ENCODE results near the gene RIPK3.
"Not testable (repeated sequence)": the region's sequence is repeated elsewhere in the genome, so short reads cannot be mapped to it uniquely, and the experiment has no call there.

The RIPK3 gene

DNA sequence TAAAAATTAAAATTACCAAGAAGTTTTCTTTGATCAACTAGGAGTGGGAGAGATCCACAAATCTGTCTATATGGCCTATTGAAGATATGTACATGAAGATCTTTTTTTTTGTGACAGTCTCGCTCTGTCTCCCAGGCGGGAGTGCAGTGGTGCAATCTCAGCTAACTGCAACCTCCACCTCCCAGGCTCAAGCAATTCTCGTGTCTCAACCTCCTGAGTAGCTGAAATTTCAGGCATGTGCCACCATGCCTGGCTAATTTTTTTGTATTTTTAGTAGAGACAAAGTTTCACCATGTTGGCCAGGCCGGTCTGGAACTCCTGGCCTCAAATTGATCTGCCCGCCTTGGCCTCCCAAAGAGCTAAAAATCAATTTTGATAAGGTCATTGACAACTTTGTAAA is 23.6 kb upstream of the RIPK3 start:
- ATAC-seq = no peak
- Mint-ChIP-seq H3K27ac (no peak overlapping the region), H3K9me3 (no peaks in the 10 kb centered on the region), H3K36me3 (no peaks in the 10 kb centered on the region), H3K4me3 (no peak overlapping the region), H3K4me1 (peaks cover 33% of the 10 kb centered on the region), H3K27me3 (peaks cover 19% of the 10 kb centered on the region)

DNA sequence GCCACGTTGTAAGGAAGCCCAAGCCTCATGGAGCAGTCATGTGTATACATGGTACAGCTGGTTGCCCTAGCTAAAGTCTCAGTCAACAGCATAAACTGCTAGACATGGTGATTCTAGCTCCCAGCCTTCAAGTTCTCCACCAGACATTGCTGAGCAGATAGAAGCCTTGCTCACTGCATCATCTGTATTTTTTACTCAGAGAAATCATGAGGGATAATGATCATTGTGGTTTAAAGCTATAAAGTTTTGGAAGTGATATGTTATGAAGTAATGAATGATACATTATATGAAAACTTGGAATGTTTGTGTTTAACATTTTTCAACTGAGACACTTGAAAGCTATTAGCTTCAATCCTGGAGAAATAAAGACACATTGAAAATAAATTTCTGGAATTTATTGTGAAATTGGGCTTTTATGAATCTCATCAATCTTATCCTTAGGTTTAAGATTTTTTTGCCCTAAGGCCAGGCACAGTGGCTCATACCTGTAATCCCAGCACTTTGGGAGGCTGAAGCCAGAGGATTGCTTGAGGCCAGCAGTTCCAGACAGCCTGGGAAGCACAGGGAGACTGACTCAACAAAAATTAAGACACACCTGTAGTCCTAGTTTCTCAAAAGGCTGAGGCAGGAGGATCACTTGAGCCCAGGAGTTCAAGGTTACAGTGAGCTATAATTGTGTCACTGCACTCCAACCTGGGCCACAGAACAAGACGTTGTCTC is 22.6 kb upstream of the RIPK3 start:
- Mint-ChIP-seq H3K4me1 (peaks cover 23% of the 10 kb centered on the region), H3K27ac (no peak overlapping the region), H3K4me3 (no peak overlapping the region), H3K27me3 (peaks cover 19% of the 10 kb centered on the region), H3K9me3 (no peaks in the 10 kb centered on the region), H3K36me3 (no peaks in the 10 kb centered on the region)
- no peak for ATAC-seq

DNA sequence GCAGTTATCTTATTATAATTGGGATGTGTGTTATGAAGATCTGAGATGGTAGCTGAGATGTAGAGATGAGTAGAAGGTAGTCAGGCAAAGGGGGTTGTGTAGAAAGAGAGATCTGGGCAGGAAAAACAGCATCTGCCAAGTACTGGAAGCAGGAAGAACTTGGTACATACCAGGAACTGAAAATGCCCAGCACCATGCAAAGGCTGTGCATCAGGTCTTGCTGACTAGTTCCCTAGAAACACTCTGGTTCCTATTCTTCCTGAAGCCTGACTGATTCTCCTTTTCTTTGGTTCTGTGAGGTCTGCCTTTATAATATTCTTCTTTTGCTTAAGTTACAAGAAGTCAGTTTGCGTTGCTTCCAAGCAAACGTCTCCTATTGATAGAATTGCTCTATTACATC is 21.5 kb upstream of the RIPK3 start:
- Mint-ChIP-seq H3K27me3 (peaks cover 20% of the 10 kb centered on the region), H3K4me3 (no peak overlapping the region), H3K9me3 (no peaks in the 10 kb centered on the region), H3K4me1 (peaks cover 15% of the 10 kb centered on the region), H3K27ac (no peak overlapping the region), H3K36me3 (no peaks in the 10 kb centered on the region)
- ATAC-seq = no peak

DNA sequence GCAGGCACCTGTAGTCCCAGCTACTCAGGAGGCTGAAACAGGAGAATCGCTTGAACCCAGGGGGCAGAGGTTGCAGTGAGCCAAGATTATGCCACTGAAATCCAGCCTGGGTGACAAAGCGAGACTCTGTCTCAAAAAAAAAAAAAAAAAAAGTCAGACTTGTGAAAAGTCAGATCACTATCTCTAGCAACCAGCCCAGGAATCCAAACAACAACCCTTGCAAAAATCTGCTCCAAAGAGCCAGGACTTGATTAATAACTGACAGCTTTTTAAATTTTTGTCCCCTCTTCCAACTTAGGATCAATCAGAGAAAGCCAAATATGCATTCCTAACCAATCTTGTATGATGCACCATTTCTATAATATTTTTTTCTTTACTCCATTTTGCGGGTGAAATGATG is 20.5 kb upstream of the RIPK3 start:
- H3K36me3 Mint-ChIP-seq = no peaks in the 10 kb centered on the region
- H3K4me3 Mint-ChIP-seq = no peak overlapping the region
- H3K27ac Mint-ChIP-seq = no peak overlapping the region
- H3K27me3 Mint-ChIP-seq = peaks cover 19% of the 10 kb centered on the region
- H3K9me3 Mint-ChIP-seq = no peaks in the 10 kb centered on the region
- peaks cover 5% of the 10 kb centered on the region for H3K4me1 Mint-ChIP-seq
- ATAC-seq = no peak

DNA sequence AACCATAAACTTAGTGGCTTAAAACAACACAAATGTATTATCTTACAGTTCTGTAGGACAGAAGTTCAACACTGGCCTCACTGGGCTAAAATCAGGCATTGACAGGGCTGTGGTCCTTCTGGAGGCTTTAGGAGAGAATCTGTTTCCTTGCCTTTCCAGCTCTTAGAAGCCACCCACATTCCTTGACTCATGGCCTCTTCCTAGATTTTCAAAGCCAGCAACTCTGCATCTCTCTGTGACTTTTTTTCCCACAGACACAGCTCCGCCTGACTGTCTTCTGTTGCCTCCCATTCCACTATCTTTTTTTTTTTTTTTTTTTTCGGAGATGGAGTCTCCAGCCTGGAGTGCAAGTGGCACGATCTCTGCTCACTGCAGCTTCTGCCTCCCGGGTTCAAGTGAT is 16.4 kb upstream of the RIPK3 start:
- ATAC-seq = no peak
- Mint-ChIP-seq H3K36me3 (no peaks in the 10 kb centered on the region), H3K4me3 (no peak overlapping the region), H3K27ac (no peak overlapping the region), H3K27me3 (peaks cover 45% of the 10 kb centered on the region), H3K4me1 (peaks cover 5% of the 10 kb centered on the region), H3K9me3 (no peaks in the 10 kb centered on the region)

DNA sequence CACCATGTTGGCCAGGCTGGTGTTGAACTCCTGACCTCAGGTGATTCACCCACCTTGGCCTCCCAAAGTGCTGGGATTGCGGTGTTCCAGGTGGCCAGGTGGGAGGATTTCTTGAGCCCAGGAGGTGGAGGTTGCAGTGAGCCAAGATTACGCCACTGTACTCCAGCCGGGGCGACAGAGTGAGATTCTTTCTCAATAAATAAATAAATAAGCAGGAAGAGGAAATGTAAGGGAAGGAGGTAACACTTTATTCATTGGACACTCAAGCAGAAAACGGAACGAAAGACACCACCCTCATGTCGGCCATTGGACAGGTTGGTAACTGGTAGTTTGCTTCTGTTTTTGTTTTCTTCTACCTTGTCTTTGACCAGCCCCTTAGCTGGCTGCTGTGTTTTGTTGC is 15.2 kb upstream of the RIPK3 start:
- H3K4me3 Mint-ChIP-seq = no peak overlapping the region
- H3K27me3 Mint-ChIP-seq = peaks cover 57% of the 10 kb centered on the region
- no peaks in the 10 kb centered on the region for H3K36me3 Mint-ChIP-seq
- H3K9me3 Mint-ChIP-seq = no peaks in the 10 kb centered on the region
- H3K27ac Mint-ChIP-seq = no peak overlapping the region
- ATAC-seq = no peak
- H3K4me1 Mint-ChIP-seq = peaks cover 5% of the 10 kb centered on the region

DNA sequence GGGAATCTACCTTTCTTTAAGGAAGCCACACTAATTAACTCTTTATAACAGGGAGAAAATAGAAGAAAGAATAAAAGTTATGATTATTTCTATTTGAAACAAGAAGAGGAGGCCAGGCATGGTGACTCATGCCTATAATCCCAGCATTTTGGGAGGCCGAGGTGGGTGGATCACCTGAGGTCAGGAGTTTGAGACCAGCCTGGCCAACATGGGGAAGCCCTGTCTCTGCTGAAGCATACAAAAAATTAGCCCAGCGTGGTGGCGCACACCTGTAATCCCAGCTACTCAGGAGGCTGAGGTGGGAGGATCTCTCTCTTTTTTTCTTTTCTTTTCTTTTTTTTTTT is 14.7 kb upstream of the RIPK3 start:
- not testable (repeated sequence) for H3K36me3 Mint-ChIP-seq, H3K27ac Mint-ChIP-seq, H3K4me1 Mint-ChIP-seq, ATAC-seq, H3K4me3 Mint-ChIP-seq, H3K9me3 Mint-ChIP-seq
- peaks cover 62% of the 10 kb centered on the region for H3K27me3 Mint-ChIP-seq

DNA sequence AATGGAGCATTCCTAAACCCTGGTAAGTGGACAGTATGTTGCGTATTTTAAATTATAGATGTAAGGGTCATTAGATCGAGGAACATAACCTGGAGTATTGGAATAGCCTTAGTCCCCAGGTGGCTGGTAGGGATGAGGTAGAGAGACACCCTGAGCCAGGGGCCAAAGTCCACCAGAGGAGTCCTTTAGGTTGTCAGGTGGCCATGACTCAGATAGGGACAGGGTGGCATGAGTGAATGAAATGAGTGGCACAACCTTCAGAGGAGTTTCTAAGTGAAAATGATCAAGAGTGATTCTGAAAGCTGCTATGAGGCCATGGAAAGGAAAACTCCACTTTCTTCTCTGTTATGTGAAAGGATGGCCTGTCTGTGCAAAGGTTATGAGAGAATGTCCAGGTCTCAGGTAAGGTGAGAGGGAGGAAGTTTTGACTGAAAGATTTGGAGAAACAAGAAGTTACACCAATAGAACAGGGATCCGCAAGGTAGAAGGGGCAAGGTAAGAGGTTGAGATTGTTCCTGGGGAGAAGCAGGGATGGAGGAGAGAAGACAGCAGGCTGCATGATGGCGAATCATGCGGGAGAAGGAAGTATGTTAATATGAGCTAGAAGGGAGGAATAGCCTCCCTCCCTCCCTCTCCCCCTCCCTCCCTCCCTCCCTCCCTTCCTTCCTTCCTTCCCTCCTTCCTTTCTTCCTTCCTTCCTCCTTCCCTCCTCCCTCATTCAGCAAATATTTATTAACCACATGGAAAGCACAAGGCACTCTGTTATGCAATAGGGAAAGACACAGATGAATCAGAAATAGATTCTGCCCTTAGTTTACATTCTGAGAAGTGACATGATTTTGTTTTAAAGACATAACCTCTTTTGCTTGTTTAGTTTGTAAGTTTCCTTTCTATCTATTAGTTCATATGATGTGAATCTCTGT is 14.0 kb upstream of the RIPK3 start:
- Mint-ChIP-seq H3K4me3 (no peak overlapping the region), H3K27me3 (peaks cover 68% of the 10 kb centered on the region), H3K9me3 (no peaks in the 10 kb centered on the region), H3K27ac (no peak overlapping the region), H3K4me1 (peaks cover 5% of the 10 kb centered on the region), H3K36me3 (no peaks in the 10 kb centered on the region)
- no peak for ATAC-seq

DNA sequence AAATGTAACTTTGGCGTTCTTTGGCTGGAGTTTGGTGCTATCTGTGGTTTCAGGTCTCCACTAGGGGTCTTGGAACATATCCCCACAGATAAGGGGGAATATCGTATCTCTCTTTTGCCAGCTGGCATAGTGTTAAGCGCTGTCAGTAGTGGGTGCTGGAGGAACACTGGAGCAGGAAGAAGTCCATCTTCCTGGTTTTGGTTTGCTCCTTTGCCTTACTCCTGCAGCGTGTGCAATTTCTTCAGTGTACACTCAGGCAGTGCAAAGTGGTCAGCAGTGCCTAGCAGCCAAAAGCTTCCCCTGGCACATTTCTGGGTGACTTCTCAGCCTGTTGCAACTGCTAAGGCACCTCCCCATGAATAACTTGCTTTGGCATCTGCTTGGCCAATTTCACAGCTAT is 11.7 kb upstream of the RIPK3 start:
- Mint-ChIP-seq H3K27ac (no peak overlapping the region), H3K27me3 (peaks cover 63% of the 10 kb centered on the region), H3K36me3 (no peaks in the 10 kb centered on the region), H3K4me1 (peaks cover 5% of the 10 kb centered on the region), H3K4me3 (no peak overlapping the region), H3K9me3 (no peaks in the 10 kb centered on the region)
- no peak for ATAC-seq

DNA sequence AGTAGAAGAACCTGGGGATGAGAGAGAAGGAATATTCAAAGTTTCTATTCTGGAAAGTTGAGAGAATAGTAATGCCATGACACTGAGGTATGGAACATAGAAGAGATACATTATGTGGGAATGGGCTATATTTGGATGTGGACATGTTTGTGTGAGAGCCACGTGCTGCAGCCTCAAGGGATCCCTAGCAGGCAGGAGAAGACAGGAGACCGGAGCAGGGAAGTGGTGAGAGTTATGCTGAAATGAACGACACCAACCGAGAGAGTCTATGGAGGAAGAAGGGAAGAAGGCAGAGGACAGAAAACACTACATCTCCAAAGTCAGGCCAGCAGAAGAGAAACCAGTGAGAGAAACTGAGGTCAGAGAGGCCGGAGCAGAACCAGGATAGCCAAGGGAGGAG is 10.0 kb upstream of the RIPK3 start:
- Mint-ChIP-seq H3K4me3 (no peak overlapping the region), H3K4me1 (peaks cover 5% of the 10 kb centered on the region), H3K36me3 (no peaks in the 10 kb centered on the region), H3K27me3 (peaks cover 80% of the 10 kb centered on the region), H3K27ac (no peak overlapping the region), H3K9me3 (no peaks in the 10 kb centered on the region)
- ATAC-seq = no peak

DNA sequence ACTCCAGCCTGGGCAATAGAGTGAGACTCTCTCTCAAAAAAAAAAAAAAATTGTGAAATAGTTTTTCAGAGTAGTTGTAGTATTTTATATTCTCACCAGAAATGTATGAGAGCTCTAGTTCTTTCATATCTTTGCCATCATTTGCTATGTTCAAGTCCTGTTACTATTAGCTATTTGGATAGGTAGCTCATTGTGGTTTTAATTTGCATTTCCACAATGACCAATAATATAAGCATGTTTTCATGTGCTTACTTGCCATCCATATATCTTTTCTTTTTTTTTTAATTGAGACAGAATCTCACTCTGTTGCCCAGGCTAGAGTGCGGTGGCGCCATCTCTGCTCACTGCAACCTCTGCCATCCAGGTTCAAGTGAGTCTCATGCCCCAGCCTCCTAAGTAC is 8.4 kb upstream of the RIPK3 start:
- Mint-ChIP-seq H3K27ac (no peak overlapping the region), H3K27me3 (peaks cover 67% of the 10 kb centered on the region), H3K36me3 (no peaks in the 10 kb centered on the region), H3K4me3 (no peak overlapping the region), H3K9me3 (no peaks in the 10 kb centered on the region), H3K4me1 (no peaks in the 10 kb centered on the region)
- no peak for ATAC-seq

DNA sequence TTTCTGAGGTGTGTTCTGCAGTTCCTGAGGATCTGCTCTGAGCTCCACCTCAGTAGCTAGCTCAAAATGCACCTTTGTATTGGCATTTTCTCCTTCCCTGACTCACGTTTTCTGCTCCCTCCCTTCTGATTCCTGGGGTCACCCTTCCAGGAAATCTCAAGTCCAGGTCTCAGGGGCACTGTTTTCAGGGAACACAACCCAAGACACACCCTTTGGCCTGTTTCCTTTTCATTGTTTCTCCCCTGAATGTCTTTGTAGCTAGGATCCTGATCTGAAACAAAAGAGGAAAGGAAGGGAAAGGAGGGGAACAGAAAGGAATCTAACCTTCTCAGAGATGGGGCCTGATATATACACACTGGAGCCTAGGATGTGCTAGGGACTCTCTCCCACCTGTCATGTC is 7.3 kb upstream of the RIPK3 start:
- Mint-ChIP-seq H3K36me3 (no peaks in the 10 kb centered on the region), H3K9me3 (no peaks in the 10 kb centered on the region), H3K4me1 (no peaks in the 10 kb centered on the region), H3K4me3 (no peak overlapping the region), H3K27ac (no peak overlapping the region), H3K27me3 (peaks cover 57% of the 10 kb centered on the region)
- ATAC-seq = no peak

DNA sequence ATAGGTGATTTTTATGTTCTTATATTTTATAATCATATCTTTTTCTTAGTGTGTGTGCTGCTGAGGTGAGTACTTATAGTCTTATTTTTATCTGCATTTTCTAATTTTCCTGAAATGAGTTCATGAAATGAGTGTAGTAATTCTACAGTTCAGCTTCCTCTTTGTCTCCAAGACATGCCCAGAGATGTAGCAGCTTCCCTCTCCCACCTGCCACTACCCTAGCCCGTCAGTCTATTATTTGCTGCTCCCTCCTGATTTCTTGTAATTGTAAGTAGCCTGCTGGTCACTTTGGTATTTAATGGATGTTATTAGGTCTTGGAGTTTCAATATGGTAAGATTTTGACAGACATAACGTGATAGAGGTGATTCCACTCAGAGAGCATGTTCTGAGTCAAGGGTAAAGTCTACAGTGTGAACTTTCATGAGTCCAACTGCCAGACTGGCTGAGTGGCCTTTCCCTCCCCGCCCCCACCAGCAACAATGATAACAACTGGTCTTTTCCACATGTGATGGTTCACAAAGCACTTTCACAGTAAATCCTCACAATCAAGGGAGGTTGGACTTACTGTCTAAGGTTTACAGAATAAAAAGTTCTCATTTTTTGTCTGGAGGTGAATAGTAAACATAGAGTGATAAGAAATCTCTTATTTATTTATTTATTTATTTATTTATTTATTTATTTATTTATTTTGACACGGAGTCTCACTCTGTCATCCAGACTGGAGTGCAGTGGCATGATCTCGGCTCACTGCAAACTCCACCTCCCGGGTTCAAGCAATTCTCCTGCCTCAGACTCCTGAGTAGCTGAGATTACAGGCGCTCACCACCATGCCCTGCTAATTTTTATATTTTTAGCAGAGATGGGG is 4.2 kb upstream of the RIPK3 start:
- ATAC-seq = no peak
- Mint-ChIP-seq H3K9me3 (no peaks in the 10 kb centered on the region), H3K4me3 (no peak overlapping the region), H3K36me3 (no peaks in the 10 kb centered on the region), H3K27ac (no peak overlapping the region), H3K4me1 (peaks cover 14% of the 10 kb centered on the region), H3K27me3 (peaks cover 29% of the 10 kb centered on the region)

DNA sequence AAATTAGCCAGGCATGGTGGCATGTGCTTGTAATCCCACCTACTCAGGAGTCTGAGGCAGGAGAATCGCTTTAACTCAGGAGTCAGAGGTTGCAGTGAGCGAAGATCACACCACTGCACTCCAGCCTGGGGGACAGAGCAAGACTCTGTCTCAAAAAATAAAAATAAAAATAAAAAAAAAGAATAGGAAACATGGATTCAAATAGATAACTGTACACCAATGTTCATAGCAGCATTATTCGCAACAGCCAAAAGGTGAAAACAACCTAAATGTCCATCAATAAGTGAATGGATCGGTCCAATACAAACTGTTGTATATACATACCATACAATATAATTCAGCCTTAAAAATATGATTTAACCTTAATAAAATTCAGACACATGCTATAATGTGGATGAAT is 3.1 kb upstream of the RIPK3 start:
- H3K36me3 Mint-ChIP-seq = peaks cover 5% of the 10 kb centered on the region
- peaks cover 27% of the 10 kb centered on the region for H3K27me3 Mint-ChIP-seq
- H3K27ac Mint-ChIP-seq = no peak overlapping the region
- no peaks in the 10 kb centered on the region for H3K9me3 Mint-ChIP-seq
- H3K4me3 Mint-ChIP-seq = no peak overlapping the region
- ATAC-seq = no peak
- peaks cover 25% of the 10 kb centered on the region for H3K4me1 Mint-ChIP-seq

DNA sequence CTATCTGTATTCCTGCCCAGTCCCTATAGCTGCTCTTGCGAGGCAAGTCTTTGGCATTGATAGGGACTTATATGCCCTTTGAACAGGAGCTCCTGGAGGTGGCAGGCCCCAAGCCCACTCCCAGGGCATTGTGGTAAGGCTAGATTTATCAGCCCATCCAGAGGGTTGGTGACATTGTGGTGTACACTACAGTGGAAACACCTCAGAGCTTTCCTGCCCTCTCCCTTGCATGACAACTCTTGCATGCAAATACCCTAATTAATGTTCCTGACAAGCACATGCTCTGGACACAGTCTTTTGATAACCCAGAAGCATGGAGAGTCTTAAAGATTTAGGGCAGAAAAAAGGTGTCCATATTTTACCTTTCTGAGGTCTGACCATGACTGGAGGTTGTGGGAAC is 815 bp upstream of the RIPK3 start:
- ATAC-seq = no peak
- peaks cover 10% of the 10 kb centered on the region for H3K27me3 Mint-ChIP-seq
- no peak overlapping the region for H3K4me3 Mint-ChIP-seq
- peaks cover 26% of the 10 kb centered on the region for H3K36me3 Mint-ChIP-seq
- H3K4me1 Mint-ChIP-seq = peaks cover 28% of the 10 kb centered on the region
- H3K27ac Mint-ChIP-seq = no peak overlapping the region
- H3K9me3 Mint-ChIP-seq = no peaks in the 10 kb centered on the region

Data from stimulated activated memory B cell treated with anti-CD40 and anti-IgM and Interleukin-4, amounts not matched to agents 10 μg/mL and 1 μg/mL and 100 μg/mL, for 72 hours (primary cell).